HG03066 (cell line): ENCODE results near the gene PML.
"Not testable (repeated sequence)": the region's sequence is repeated elsewhere in the genome, so short reads cannot be mapped to it uniquely, and the experiment has no call there.

Experiments
- ATAC-seq: cut with Tn5 transposase; IDR thresholded peaks from one replicate; pipeline ENCODE4 v1.9.1; 2021; ENCODE audit warnings: low read depth; ENCODE audit not compliant: unreplicated experiment

Gene PML

GRCh38 chr15:74037171-74038117, 42.9 kb downstream of the PML start:
- no peak for ATAC-seq

GRCh38 chr15:74038707-74039655, 44.5 kb downstream of the PML start:
- ATAC-seq: no peak

GRCh38 chr15:74039656-74040010, 45.1 kb downstream of the PML start:
- no peak for ATAC-seq

- no peak for ATAC-seq
Measured at GRCh38 chr15:74040109-74040850, 45.8 kb downstream of the PML start.

- no peak for ATAC-seq
Measured at GRCh38 chr15:74041311-74041756, 46.8 kb downstream of the PML start.

GRCh38 chr15:74041777-74042435, 47.4 kb downstream of the PML start:
- ATAC-seq: no peak

- ATAC-seq: no peak
Measured at GRCh38 chr15:74042603-74043424, 48.3 kb downstream of the PML start.

- no peak for ATAC-seq
Measured at GRCh38 chr15:74043425-74044266, 49.1 kb downstream of the PML start.

- ATAC-seq: no peak
Measured at GRCh38 chr15:74044267-74045110, 50.0 kb downstream of the PML start.

GRCh38 chr15:74045184-74045583, 50.7 kb downstream of the PML start:
- ATAC-seq: no peak

GRCh38 chr15:74045636-74046274, 51.2 kb downstream of the PML start:
- ATAC-seq: no peak

- ATAC-seq: no peak
Measured at GRCh38 chr15:74046275-74046674, 51.8 kb downstream of the PML start.

GRCh38 chr15:74050127-74050526, 55.6 kb downstream of the PML start:
- ATAC-seq: no peak

- ATAC-seq: no peak
Measured at GRCh38 chr15:74050556-74051234, 56.2 kb downstream of the PML start.

GRCh38 chr15:74052271-74053260, 58.0 kb downstream of the PML start:
- not testable (repeated sequence) for ATAC-seq
